T-helper 22 cell (primary cell): Measurements from ENCODE around the gene NEK1.

Experiments
- DNase-seq: peaks from one replicate; pipeline ENCODE4 v3.0.0-alpha.2; 2020; ENCODE audit warnings: low read depth

Gene NEK1

GRCh38 chr4:169362607-169363006, 249.8 kb downstream of the NEK1 start:
- DNase-seq, result no peak

GRCh38 chr4:169361756-169362155, 250.6 kb downstream of the NEK1 start:
- no peak for DNase-seq

- DNase-seq, result no peak
Measured at GRCh38 chr4:169359961-169360360, 252.4 kb downstream of the NEK1 start.

GRCh38 chr4:169352360-169352759, 260.0 kb downstream of the NEK1 start:
- DNase-seq, result no peak

GRCh38 chr4:169351872-169352271, 260.5 kb downstream of the NEK1 start:
- no peak for DNase-seq

GRCh38 chr4:169348541-169348940, 263.8 kb downstream of the NEK1 start:
- no peak for DNase-seq

GRCh38 chr4:169346840-169347239, 265.5 kb downstream of the NEK1 start:
- no peak for DNase-seq

- no peak for DNase-seq
Measured at GRCh38 chr4:169345316-169345721, 267.1 kb downstream of the NEK1 start.
